ENCODE data around the gene IL36RN. TPM values are rescaled to one million over a fixed set of nuclear protein-coding genes. Genes with fewer than 3 reads are reported as not detected.
A peak's percentile ranks its signal among the peaks of the same experiment; 100 is the strongest.
"Not testable (repeated sequence)": the region's sequence is repeated elsewhere in the genome, so short reads cannot be mapped to it uniquely, and the experiment has no call there.

The IL36RN gene
- total RNA-seq, 2 experiments from 2014 or later = not detected

DNA sequence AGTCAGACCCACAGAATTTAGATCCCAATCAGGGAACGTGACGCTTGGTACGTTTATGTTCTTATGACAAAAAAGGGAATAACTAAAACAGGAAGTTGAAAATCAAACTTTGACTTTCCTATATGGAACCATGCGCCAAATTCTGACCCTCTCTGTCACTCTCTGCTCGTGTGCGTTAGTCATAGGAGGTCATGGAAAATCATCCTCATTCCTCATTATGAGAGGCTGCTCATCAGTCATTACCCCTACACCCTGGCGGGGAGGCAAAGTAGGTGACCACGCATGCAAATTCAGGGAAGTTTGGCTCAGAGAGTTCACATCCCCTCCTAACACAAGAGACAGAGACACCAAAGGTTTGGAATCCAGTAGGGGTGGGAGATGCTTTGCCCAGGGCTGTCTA is 24.3 kb downstream of the IL36RN start:
- no peak overlapping the region for H3K4me3 Mint-ChIP-seq
- no peak for DNase-seq
- ATAC-seq = no peak
- H3K36me3 Mint-ChIP-seq = peaks cover 3% of the 10 kb centered on the region
- H3K4me1 Mint-ChIP-seq = peaks cover 12% of the 10 kb centered on the region
- CTCF ChIA-PET = interaction anchor here (1.4 to 12.6 kb wide), 3 partner anchors 15 to 121 kb away, joined by 3 to 182 read pairs (median 6); no protein-coding TSS in a partner anchor
- no peaks in the 10 kb centered on the region for H3K9me3 Mint-ChIP-seq (ENCODE audit: low read depth)
- no peak overlapping the region for H3K27ac Mint-ChIP-seq
- peaks cover 7% of the 10 kb centered on the region for H3K27me3 Mint-ChIP-seq

DNA sequence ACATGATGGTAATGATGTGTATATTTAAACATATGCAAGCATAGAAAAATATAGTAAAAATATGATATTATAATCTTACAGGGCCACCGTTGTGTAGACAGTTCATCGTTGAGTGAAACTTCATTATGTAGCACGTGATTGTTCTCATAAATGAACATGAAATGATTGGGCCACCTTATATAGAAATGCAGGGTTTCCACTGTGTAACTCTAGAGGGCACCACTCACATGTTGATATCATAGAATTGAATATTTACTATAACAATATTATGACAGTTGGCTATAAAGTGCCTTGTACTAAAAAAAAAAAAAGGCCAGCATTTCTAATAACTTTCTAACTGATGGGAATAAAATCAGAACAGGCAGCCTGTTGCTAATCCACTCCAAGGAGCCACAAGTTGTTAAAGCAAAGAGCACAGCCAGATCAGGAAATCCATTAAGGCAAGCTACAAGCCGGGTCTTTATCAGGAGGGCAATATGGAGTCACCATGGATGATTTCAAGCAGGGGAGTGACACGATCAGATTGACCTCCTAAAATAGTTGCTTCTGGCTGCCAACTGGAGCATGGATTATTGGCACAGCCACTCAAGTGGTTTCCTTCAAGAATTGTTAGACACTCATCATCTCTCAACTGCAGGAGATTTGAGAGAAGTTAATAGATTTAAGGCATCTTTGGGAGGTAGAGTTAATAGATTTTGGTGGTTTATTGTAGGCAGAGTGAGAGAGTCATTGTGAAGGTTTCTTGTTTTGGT is 25.4 kb downstream of the IL36RN start:
- peaks cover 12% of the 10 kb centered on the region for H3K4me1 Mint-ChIP-seq
- no peak overlapping the region for H3K27ac Mint-ChIP-seq
- DNase-seq = no peak
- no peaks in the 10 kb centered on the region for H3K9me3 Mint-ChIP-seq (ENCODE audit: low read depth)
- CTCF ChIA-PET = interaction anchor here (0.5 to 12.6 kb wide), 12 partner anchors 8 to 120 kb away, joined by 3 to 182 read pairs (median 6); no protein-coding TSS in a partner anchor
- peak; percentile 56 for ATAC-seq
- peaks cover 7% of the 10 kb centered on the region for H3K27me3 Mint-ChIP-seq
- peaks cover 3% of the 10 kb centered on the region for H3K36me3 Mint-ChIP-seq
- H3K4me3 Mint-ChIP-seq = no peak overlapping the region

DNA sequence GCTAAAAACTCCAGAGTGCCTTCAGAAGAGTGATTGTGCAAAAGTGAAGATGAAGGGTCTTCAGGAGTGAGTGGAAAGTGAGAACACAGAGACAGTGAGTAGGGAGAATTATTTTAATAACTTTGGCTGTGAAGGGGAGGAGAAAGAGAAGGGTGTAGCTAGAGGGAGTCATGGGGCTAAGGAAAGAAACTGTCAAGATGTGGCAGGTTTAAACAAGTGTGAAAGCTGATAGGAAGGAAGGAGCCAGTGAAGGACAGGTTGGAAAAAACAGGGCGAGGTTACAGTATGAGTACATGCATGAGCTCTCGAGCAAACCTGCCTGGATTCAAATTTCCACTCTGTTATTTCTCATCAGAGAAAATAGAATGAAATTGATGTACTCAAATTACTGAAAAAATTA is 26.5 kb downstream of the IL36RN start:
- peaks cover 3% of the 10 kb centered on the region for H3K36me3 Mint-ChIP-seq
- DNase-seq = no peak
- peaks cover 12% of the 10 kb centered on the region for H3K4me1 Mint-ChIP-seq
- no peak for ATAC-seq
- CTCF ChIA-PET = interaction anchor here (0.9 to 12.6 kb wide), 11 partner anchors 8 to 164 kb away, joined by 3 to 182 read pairs (median 6); no protein-coding TSS in a partner anchor
- no peak overlapping the region for H3K4me3 Mint-ChIP-seq
- H3K9me3 Mint-ChIP-seq (ENCODE audit: low read depth) = no peaks in the 10 kb centered on the region
- no peak overlapping the region for H3K27ac Mint-ChIP-seq
- H3K27me3 Mint-ChIP-seq = peaks cover 7% of the 10 kb centered on the region

DNA sequence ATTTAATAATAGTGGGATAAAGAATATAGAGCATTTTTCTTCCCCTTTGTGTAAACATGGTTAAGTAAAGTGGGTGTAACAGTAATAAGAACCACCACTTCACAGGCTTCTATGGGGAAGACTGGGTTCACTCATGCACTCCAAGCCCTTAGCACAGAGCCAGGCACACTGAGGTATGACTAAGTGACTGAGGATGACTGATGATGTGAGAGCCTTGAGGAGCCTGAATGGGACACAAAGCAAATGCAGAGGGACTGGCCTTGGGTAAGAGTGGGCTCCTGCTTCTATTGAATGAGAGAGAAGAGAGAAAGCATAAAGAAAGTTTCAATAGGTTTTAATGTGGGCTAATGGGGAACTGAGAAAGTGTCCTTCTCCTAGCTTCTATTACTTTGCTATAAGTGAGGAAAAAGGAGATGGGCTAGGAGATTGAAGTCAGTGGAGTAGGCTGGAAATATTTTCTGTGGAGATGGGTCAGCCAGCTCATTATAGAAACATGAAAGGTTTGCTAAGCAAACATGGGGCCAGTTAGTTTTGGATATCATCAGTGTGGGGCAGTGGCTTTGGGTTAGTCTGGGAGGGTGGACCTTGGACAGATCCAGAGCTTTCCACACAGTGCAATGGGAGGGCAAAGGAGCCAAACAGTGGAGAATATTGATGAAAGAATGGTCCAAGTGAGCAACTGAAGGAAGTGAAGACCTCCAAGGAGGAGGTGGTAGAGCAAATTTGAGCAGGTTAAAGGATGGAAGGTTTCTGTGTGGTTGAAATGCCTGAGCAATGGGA is 29.4 kb downstream of the IL36RN start:
- Mint-ChIP-seq H3K27me3 (peaks cover 4% of the 10 kb centered on the region), H3K27ac (no peak overlapping the region), H3K4me3 (no peak overlapping the region), H3K4me1 (peaks cover 12% of the 10 kb centered on the region), H3K36me3 (peaks cover 3% of the 10 kb centered on the region), H3K9me3 (ENCODE audit: low read depth) (no peaks in the 10 kb centered on the region)
- DNase-seq (no peak), ATAC-seq (no peak)
- CTCF ChIA-PET = interaction anchor here (0.8 to 5.2 kb wide), 5 partner anchors 8 to 50 kb away, joined by 3 to 25 read pairs (median 7); no protein-coding TSS in a partner anchor

DNA sequence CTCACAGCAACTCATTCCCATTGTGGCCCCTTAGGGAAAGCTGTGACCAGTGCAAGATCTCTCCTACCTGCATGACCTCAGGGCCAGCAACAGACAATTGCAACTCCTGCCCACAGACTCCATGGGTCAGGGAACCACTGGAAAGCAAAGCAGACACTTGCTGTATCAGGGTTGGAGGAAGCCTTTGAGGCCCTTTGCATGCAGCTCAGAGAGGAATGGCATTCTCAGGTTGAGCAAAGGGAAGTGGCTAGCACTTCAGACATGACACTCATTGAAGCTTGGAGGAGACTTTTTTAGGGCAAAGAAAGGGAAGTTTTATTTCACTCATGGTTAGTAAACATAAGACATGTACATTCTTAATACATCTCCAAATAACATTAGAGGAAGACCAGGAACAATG is 30.9 kb downstream of the IL36RN start:
- DNase-seq (peak; percentile 64), ATAC-seq (peak; percentile 78)
- H3K36me3 Mint-ChIP-seq = peaks cover 12% of the 10 kb centered on the region
- no peak overlapping the region for H3K27ac Mint-ChIP-seq
- peaks cover 5% of the 10 kb centered on the region for H3K9me3 Mint-ChIP-seq (ENCODE audit: low read depth)
- peaks cover 9% of the 10 kb centered on the region for H3K4me1 Mint-ChIP-seq
- H3K27me3 Mint-ChIP-seq = peaks cover 4% of the 10 kb centered on the region
- H3K4me3 Mint-ChIP-seq = no peak overlapping the region
- CTCF ChIA-PET = interaction anchor here (0.7 to 5.2 kb wide), 11 partner anchors 10 to 280 kb away, joined by 3 to 25 read pairs (median 4); no protein-coding TSS in a partner anchor

DNA sequence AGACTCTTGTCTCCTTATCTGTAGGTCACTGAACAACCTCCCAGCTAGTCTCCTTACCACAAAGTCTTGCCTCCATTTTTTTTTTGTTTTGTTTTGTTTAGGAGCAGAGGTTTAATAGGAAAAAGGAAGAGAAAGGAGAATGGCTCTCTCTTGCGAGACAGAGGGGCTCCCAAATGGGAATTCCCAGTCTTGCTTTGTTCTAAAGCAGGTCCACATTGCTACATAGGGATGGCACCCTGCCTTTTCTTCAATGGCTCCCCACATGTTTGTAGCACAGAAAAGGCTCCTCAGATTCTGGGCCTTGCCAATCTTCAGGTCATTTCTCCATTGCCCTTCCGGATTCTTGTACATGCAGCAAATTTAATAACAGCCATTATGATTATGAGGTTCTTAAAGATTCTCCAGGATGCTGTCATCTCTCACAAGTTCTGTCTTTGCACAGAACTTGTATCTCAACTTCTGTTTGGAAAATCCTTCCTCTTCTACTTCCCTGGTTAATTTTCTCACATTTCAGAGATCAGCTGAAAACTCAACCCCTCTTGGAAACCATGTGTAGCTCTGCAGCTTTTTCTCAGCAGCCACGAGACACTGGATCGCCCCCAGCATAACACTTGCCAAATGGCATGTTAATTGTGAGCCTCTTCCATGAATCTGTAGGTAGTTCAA is 32.4 kb downstream of the IL36RN start:
- DNase-seq (no peak), ATAC-seq (no peak)
- no peaks in the 10 kb centered on the region for H3K27me3 Mint-ChIP-seq
- H3K9me3 Mint-ChIP-seq (ENCODE audit: low read depth) = peaks cover 9% of the 10 kb centered on the region
- no peak overlapping the region for H3K4me3 Mint-ChIP-seq
- peaks cover 18% of the 10 kb centered on the region for H3K36me3 Mint-ChIP-seq
- no peaks in the 10 kb centered on the region for H3K4me1 Mint-ChIP-seq
- CTCF ChIA-PET = interaction anchor here (5.2 kb wide), 1 partner anchor 11 kb away, joined by 25 read pairs; no protein-coding TSS in a partner anchor
- no peak overlapping the region for H3K27ac Mint-ChIP-seq

DNA sequence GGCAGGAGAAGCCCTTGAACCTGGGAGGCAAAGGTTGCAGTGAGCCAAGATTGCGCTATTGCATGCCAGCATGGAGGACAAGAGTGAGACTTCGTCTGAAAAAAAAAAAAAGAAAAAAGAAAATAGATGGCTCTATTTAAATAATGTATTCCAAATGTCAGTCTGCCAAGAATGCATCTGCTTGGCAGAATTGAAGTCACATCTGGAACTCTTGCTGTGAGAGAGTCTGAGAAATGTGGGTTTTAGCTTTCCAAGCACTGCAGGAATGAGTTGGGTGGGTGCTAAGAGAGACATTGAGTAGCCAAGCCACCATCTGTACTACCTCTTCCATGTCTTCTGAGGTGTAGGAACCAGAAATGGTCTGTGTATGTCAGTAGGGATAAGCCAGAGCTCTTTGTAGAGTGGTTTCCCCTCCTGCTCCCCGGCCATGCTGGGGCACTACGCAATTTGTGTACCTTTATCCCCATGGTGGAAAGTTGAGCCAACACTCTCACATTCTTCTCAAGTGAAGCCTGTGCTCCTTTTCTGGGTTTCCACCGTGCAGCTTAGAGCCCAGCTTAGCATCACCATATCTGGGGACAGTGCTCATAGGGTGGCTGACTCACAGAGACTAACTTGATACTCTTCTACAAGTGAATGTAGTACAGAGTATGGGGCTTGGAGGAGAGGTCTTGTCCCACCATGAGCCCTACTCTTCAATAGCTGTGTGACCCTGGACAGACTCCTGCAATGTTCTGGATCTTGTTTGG is 34.0 kb downstream of the IL36RN start:
- Mint-ChIP-seq H3K4me1 (peaks cover 17% of the 10 kb centered on the region), H3K27ac (no peak overlapping the region), H3K9me3 (ENCODE audit: low read depth) (peaks cover 14% of the 10 kb centered on the region), H3K4me3 (no peak overlapping the region), H3K36me3 (peaks cover 30% of the 10 kb centered on the region), H3K27me3 (no peaks in the 10 kb centered on the region)
- CTCF ChIA-PET = interaction anchor here (0.8 to 5.2 kb wide), 3 partner anchors 8 to 13 kb away, joined by 3 to 25 read pairs (median 6); no protein-coding TSS in a partner anchor
- DNase-seq = no peak
- ATAC-seq = no peak

DNA sequence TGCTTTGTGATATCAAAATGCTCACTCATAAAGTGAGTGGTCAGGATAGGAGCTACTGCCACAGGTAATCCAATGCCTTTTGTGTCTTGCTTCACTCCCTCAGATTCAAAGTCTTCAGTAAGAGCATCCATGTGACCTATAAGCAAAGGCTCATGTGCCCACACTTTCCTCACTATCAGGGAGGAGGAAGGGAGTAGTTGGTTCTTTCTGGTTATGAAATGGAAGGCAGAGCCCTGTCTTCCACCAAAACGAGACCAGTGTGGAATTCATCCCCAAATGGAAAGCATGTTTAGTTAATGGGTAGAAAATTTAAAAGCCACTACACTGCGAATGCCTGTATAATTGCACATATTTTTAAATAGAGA is 34.6 kb downstream of the IL36RN start:
- no peak for ATAC-seq
- Mint-ChIP-seq H3K27ac (no peak overlapping the region), H3K4me3 (no peak overlapping the region), H3K27me3 (no peaks in the 10 kb centered on the region), H3K9me3 (ENCODE audit: low read depth) (peaks cover 14% of the 10 kb centered on the region), H3K4me1 (peaks cover 22% of the 10 kb centered on the region), H3K36me3 (peaks cover 36% of the 10 kb centered on the region)
- no peak for DNase-seq
- CTCF ChIA-PET = interaction anchor here (0.8 kb wide), 1 partner anchor 9 kb away, joined by 6 read pairs; no protein-coding TSS in a partner anchor

DNA sequence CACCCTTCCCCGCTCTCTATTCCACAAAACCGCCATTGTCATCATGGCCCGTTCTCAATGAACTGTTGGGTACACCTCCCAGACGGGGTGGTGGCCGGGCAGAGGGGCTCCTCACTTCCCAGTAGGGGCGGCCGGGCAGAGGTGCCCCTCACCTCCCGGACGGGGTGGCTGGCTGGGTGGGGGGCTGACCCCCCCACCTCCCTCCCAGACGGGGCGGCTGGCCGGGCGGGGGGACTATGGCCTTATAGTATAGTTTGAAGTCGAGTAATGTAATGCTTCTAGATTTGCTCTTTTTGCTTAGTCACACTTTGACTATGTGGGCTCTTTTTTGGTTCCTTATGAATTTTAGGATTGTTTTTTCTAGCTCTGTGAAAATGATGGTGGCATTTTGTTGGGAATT is 37.3 kb downstream of the IL36RN start:
- ATAC-seq, DNase-seq, H3K4me3 Mint-ChIP-seq, H3K27me3 Mint-ChIP-seq: not testable (repeated sequence)
- H3K27ac Mint-ChIP-seq = peak overlapping the region; percentile 95
- H3K9me3 Mint-ChIP-seq (ENCODE audit: low read depth) = peaks cover 14% of the 10 kb centered on the region
- H3K4me1 Mint-ChIP-seq = peaks cover 25% of the 10 kb centered on the region
- CTCF ChIA-PET = interaction anchor here (2.6 kb wide), 3 partner anchors 17 to 42 kb away, joined by 7 to 11 read pairs (median 9); no protein-coding TSS in a partner anchor
- H3K36me3 Mint-ChIP-seq = peaks cover 38% of the 10 kb centered on the region

DNA sequence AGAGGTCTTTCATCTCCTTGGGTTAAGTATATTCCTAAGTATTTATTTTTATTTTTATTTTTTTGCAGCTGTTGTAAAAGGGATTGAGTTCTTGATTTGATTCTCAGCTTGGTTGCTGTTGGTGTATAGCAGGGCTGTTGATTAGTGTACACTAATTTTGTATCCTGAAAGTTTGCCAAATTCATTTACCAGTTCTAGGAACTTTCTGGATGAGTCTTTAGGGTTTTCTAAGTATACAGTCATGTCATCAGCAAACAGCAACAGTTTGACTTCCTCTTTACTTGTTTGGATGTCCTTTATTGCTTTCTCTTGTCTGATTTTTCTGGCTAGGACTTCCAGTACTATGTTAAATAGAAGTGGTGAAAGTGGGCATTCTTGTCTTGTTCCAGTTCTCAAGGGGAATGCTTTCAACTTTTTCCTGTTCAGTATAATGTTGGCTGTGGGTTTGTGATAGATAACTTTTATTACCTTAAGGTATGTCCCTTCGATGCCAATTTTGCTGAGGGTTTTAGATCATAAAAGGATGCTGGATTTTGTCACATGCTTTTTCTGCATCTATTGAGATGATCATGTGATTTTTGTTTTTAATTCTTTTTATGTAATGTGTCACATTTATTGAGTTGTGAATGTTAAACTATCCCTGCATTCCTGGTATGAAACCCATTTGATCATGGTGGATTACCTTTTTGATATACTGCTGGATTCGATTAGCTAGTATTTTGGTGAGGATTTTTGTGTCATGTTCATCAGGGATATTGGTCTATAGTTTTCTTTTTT is 38.0 kb downstream of the IL36RN start:
- peak overlapping the region; percentile 76 for H3K4me3 Mint-ChIP-seq
- peak overlapping the region; percentile 95 for H3K27ac Mint-ChIP-seq
- H3K27me3 Mint-ChIP-seq, DNase-seq: not testable (repeated sequence)
- CTCF ChIA-PET = interaction anchor here (1.0 to 2.6 kb wide), 9 partner anchors 17 to 294 kb away, joined by 3 to 11 read pairs (median 4); no protein-coding TSS in a partner anchor
- H3K4me1 Mint-ChIP-seq = peaks cover 31% of the 10 kb centered on the region
- H3K9me3 Mint-ChIP-seq (ENCODE audit: low read depth) = peaks cover 14% of the 10 kb centered on the region
- peak; percentile 22 for ATAC-seq
- H3K36me3 Mint-ChIP-seq = peaks cover 39% of the 10 kb centered on the region

DNA sequence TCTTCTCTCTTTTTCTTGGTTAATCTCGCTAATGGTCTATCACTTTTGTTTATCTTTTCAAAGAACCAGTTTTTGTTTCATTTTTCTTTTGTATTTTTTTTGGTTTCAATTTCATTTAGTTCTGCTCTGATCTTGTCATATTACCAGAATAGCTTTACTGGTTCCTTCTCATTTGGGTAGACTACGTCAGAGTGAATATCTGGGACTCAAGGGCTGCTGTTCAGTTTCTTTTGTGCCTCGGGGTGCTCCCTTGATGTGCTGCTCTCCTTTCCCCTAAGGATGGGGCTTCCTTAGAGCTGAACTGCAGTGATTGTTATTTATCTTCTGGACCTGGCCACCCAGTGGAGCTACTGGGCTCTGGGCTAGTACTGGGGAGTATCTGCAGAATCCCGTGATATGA is 39.0 kb downstream of the IL36RN start:
- Mint-ChIP-seq H3K27me3 (no peaks in the 10 kb centered on the region), H3K27ac (peak overlapping the region; percentile 95), H3K9me3 (ENCODE audit: low read depth) (peaks cover 20% of the 10 kb centered on the region), H3K4me1 (peaks cover 41% of the 10 kb centered on the region), H3K36me3 (peaks cover 49% of the 10 kb centered on the region), H3K4me3 (peak overlapping the region; percentile 76)
- DNase-seq (peak; percentile 50), ATAC-seq (peak; percentile 89)
- CTCF ChIA-PET = interaction anchor here (1.0 to 2.6 kb wide), 11 partner anchors 9 to 293 kb away, joined by 3 to 11 read pairs (median 4); no protein-coding TSS in a partner anchor

Data from activated CD8-positive, alpha-beta memory T cell treated with anti-CD3 and anti-CD28 coated beads, Interleukin-2, amount 10 ng/mL, durations not matched to agents 7 days and 5 days (primary cell).